Measurements from ENCODE around the gene CTXND2.

DNA sequence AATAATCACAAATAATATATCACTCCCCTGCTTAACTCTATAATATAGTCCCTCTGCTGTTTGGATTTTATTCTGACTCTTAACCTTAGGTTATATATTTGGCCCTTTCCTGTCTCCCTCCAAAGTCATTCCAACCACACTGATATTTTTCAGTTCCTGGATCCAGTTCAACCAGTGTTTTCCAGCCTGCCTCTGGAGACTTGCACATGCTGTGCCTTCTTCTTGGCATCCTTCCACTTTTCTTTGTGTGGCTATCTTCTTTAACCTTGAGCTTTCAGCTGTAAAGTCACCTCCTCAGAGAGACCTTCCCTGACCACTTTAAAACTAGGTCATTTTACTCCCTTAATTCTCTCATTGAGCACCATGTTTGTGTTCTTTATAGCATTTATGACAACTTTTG lies 68.3 kb downstream of the CTXND2 start:
- TF ChIP-seq EZH2 (IDR thresholded peaks at IDR 0.05) = no peak
- TF ChIP-seq, protein P1, sequence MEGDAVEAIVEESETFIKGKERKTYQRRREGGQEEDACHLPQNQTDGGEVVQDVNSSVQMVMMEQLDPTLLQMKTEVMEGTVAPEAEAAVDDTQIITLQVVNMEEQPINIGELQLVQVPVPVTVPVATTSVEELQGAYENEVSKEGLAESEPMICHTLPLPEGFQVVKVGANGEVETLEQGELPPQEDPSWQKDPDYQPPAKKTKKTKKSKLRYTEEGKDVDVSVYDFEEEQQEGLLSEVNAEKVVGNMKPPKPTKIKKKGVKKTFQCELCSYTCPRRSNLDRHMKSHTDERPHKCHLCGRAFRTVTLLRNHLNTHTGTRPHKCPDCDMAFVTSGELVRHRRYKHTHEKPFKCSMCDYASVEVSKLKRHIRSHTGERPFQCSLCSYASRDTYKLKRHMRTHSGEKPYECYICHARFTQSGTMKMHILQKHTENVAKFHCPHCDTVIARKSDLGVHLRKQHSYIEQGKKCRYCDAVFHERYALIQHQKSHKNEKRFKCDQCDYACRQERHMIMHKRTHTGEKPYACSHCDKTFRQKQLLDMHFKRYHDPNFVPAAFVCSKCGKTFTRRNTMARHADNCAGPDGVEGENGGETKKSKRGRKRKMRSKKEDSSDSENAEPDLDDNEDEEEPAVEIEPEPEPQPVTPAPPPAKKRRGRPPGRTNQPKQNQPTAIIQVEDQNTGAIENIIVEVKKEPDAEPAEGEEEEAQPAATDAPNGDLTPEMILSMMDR (IDR thresholded peaks at IDR 0.05) = no peak
- no peak for TF ChIP-seq EZH2phosphoT487 (IDR thresholded peaks at IDR 0.05)
